ENCODE results near the gene TPK1.

Gene TPK1

GRCh38 chr7:144489504-144489903 lies 346.3 kb downstream of the TPK1 start:
- no peak for TF ChIP-seq CTCF (IDR thresholded peaks at IDR 0.05)

- no peak for TF ChIP-seq CTCF (IDR thresholded peaks at IDR 0.05)
Observed at GRCh38 chr7:144488977-144489376, 346.9 kb downstream of the TPK1 start.

GRCh38 chr7:144487901-144488300 lies 348.0 kb downstream of the TPK1 start:
- no peak for TF ChIP-seq CTCF (IDR thresholded peaks at IDR 0.05)

- TF ChIP-seq CTCF (IDR thresholded peaks at IDR 0.05), result no peak
Observed at GRCh38 chr7:144484445-144484844, 351.4 kb downstream of the TPK1 start.

- TF ChIP-seq CTCF (IDR thresholded peaks at IDR 0.05), result no peak
Observed at GRCh38 chr7:144483189-144483588, 352.7 kb downstream of the TPK1 start.

- no peak for TF ChIP-seq CTCF (IDR thresholded peaks at IDR 0.05)
Observed at GRCh38 chr7:144481833-144482232, 354.0 kb downstream of the TPK1 start.

- TF ChIP-seq CTCF (IDR thresholded peaks at IDR 0.05), result no peak
Observed at GRCh38 chr7:144477348-144477747, 358.5 kb downstream of the TPK1 start.
